Karpas-422 (cell line): ENCODE data around the gene ZC2HC1B. TPM values are rescaled to one million over a fixed set of nuclear protein-coding genes. Genes with fewer than 3 reads are reported as not detected.
"Not testable (repeated sequence)": the region's sequence is repeated elsewhere in the genome, so short reads cannot be mapped to it uniquely, and the experiment has no call there.

ENCODE experiments used
- DNase-seq: peaks from one replicate; pipeline ENCODE4 v3.0.0-alpha.2; 2015
- H2AFZ ChIP-seq: fragments of 200-600 bp; sonication (generic); 2 replicates; pipeline ENCODE4 v1.6.1; 2014; ENCODE audit warnings: antibody characterized with exemption, low read length, mixed read lengths
- H3K27ac ChIP-seq: fragments of 200-600 bp; sonication (generic); 2 replicates; pipeline ENCODE4 v1.5.1; 2014; ENCODE audit warnings: mild to moderate bottlenecking, low read length, moderate library complexity
- H3K27me3 ChIP-seq: fragments of 200-600 bp; sonication (generic); 2 replicates; pipeline ENCODE4 v1.6.1; 2014; ENCODE audit warnings: low read length, mixed read lengths
- H3K36me3 ChIP-seq: fragments of 200-600 bp; sonication (generic); 2 replicates; pipeline ENCODE4 v1.6.1; 2014; ENCODE audit warnings: low read length, mixed read lengths; ENCODE audit not compliant: insufficient read depth
- H3K4me1 ChIP-seq: fragments of 200-600 bp; sonication (generic); 2 replicates; pipeline ENCODE4 v1.6.1; 2014; ENCODE audit warnings: mild to moderate bottlenecking, low read length, mixed read lengths
- H3K4me2 ChIP-seq: fragments of 200-600 bp; sonication (generic); 2 replicates; pipeline ENCODE4 v1.6.1; 2014; ENCODE audit warnings: low read length, low read depth, mild to moderate bottlenecking; ENCODE audit not compliant: poor library complexity, severe bottlenecking
- H3K4me3 ChIP-seq: fragments of 200-600 bp; sonication (generic); 2 replicates; pipeline ENCODE4 v1.5.1; 2014; ENCODE audit warnings: mild to moderate bottlenecking, antibody characterized with exemption, low read length, mixed read lengths
- H3K79me2 ChIP-seq: fragments of 200-600 bp; sonication (generic); 2 replicates; pipeline ENCODE4 v1.6.1; 2014; ENCODE audit warnings: mild to moderate bottlenecking, low read length, mixed read lengths
- H3K9ac ChIP-seq: fragments of 200-600 bp; sonication (generic); 2 replicates; pipeline ENCODE4 v1.6.0; 2014; ENCODE audit warnings: low read length
- H3K9me2 ChIP-seq: fragments of 200-600 bp; sonication (generic), shearing (Covaris generic); replicated peaks from 2 replicates; pipeline ENCODE4 v1.6.0; 2014; ENCODE audit warnings: mild to moderate bottlenecking, low read length, moderate library complexity; ENCODE audit not compliant: insufficient read depth
- H3K9me3 ChIP-seq: fragments of 300-700, 200-600 bp; sonication (generic); 2 replicates; pipeline ENCODE4 v1.6.1; 2014; ENCODE audit warnings: low read length, mixed read lengths
- H4K20me1 ChIP-seq: fragments of 200-600 bp; sonication (generic); 2 replicates; pipeline ENCODE4 v1.6.1; 2014; ENCODE audit warnings: mild to moderate bottlenecking, antibody characterized with exemption, low read length, low read depth; ENCODE audit not compliant: insufficient read depth
- total RNA-seq: library from RNA; depleted of rRNA; stranded (reverse); fragments of >200 nt; shearing (Covaris generic); gene quantifications from 2 replicates; pipeline ENCODE4 v1.2.3, GENCODE V29; 2014; ENCODE audit warnings: low replicate concordance

ZC2HC1B gene
- total RNA-seq, 1 experiment from 2014 or later: not detected

DNA sequence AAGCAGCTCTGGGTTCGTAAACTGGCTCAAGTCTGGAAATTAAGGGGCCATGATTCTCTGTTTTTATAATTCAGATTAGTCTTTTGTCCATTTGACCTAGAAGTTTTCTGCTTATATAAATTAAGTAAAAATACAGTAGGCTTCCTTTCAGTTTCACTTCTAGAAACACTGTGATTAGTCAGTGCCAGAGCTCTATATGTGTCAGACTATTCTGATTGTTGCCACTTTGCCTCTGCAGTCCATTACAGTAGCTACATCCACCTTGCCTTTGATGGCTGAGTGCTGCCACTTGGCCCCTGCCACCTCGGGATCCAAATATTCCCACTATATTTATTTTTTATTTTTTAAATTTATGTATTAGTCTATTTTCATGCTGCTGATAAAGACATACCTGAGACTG is 7.9 kb downstream of the ZC2HC1B start:
- Histone ChIP-seq H4K20me1 (no peaks in the 10 kb centered on the region), H3K9ac (no peak overlapping the region), H3K27me3 (no peaks in the 10 kb centered on the region), H3K4me2 (no peak overlapping the region), H3K4me1 (no peaks in the 10 kb centered on the region), H3K4me3 (no peak overlapping the region), H3K9me3 (no peaks in the 10 kb centered on the region), H3K27ac (no peak overlapping the region), H2AFZ (no peak overlapping the region), H3K79me2 (no peaks in the 10 kb centered on the region), H3K9me2 (no peaks in the 10 kb centered on the region), H3K36me3 (no peaks in the 10 kb centered on the region)
- DNase-seq: no peak

DNA sequence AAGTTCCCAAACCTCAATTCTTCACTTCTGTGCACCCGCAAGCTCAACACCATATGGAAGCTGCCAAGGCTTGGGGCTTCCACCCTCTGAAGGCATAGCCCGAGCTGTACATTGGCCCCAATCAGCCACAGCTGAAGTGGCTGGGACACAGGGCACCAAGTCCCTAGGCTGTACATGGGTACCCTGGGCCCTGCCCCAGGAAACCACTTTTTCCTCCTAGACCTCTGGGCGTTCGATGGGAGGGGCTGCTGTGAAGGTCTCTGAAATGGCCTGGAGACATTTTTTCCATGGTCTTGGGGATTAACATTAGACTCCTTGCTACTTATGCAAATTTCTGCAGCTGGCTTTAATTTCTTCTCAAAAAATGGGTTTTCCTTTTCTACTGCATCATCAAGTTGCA is 9.3 kb downstream of the ZC2HC1B start:
- H3K4me3 ChIP-seq, H3K79me2 ChIP-seq, H3K27me3 ChIP-seq, H3K4me2 ChIP-seq, H2AFZ ChIP-seq, H4K20me1 ChIP-seq, H3K9ac ChIP-seq, DNase-seq, H3K4me1 ChIP-seq, H3K27ac ChIP-seq, H3K9me3 ChIP-seq, H3K36me3 ChIP-seq, H3K9me2 ChIP-seq: not testable (repeated sequence)

DNA sequence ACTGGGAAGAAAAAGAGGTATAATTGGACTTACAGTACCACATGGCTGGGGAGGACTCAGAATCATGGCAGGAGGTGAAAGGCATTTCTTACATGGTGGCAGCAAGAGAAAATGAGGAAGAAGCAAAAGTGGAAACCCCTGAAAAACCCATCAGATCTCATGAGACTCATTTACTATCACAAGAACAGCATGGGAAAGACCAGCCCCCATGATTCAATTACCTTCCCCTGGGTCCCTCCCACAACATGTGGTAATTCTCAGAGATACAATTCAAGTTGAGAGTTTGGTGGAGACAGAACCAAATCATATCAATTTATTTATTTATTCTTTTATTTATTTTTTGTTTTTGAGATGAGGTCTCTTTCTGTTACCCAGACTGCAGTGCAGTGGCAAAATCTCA is 10.2 kb downstream of the ZC2HC1B start:
- H3K9ac ChIP-seq, H3K4me1 ChIP-seq, H3K36me3 ChIP-seq, H3K9me2 ChIP-seq, H3K27me3 ChIP-seq, H3K27ac ChIP-seq, H3K9me3 ChIP-seq, H2AFZ ChIP-seq, H3K79me2 ChIP-seq, H3K4me3 ChIP-seq, DNase-seq, H4K20me1 ChIP-seq, H3K4me2 ChIP-seq: not testable (repeated sequence)

DNA sequence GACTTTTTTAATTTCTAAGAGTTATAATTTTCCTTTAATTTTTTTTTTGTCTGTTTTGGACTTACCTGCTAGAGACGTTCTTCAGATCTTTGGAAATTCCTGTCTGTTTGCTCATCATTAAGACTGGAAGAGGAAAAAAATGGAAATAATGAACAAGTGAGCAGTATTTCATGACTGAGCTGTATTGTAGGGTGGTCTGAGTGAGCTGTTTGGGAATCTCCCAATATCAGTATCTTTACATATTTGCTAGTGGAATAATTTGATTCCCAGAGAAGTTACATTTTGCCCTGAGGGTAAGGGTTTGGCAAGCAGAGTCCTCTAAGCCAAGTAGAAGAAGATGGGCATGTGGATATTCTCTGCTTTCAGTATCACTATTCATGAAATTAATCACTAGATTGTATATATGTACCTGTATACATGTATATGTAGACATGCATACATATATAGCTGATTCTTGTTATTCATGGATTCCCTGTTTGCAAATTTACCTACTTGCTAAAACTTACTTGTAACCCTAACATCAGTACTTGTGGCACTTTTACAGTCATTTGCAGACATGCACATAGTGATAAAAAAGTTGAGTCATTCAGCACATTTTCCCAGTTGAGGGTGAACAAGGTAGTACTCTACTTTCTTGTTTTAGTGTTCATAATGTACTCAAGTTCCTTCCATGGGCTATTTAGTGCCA is 13.5 kb downstream of the ZC2HC1B start:
- no peaks in the 10 kb centered on the region for H3K27me3 ChIP-seq
- no peaks in the 10 kb centered on the region for H3K4me1 ChIP-seq
- H3K79me2 ChIP-seq: no peaks in the 10 kb centered on the region
- H4K20me1 ChIP-seq: no peaks in the 10 kb centered on the region
- no peaks in the 10 kb centered on the region for H3K36me3 ChIP-seq
- H3K4me3 ChIP-seq: no peak overlapping the region
- no peak overlapping the region for H3K27ac ChIP-seq
- no peaks in the 10 kb centered on the region for H3K9me2 ChIP-seq
- H3K9ac ChIP-seq: no peak overlapping the region
- H3K9me3 ChIP-seq: no peaks in the 10 kb centered on the region
- no peak for DNase-seq
- H2AFZ ChIP-seq: no peak overlapping the region
- no peak overlapping the region for H3K4me2 ChIP-seq

DNA sequence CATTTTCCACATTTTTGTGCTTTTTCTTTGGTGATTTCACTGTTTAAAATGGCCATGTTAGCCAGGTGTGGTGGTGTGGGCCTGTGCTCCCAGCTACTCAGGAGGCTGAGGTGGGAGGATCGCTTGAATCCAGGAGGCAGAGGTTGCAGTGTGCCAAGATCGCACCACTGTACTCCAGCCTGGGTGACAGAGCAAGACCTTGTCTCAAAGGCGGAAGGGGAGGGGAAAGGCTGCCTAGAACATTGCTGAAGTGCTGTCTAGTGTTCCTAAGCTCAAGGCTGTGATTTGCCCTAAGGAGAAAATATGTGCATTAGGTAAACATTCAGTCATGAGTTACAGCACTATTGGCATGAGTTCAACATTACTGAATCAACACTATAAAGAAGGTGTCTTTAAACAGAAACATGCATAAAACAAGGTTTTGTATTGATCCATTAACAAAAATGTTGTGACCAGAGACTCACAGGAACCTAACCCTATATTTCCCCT is 14.0 kb downstream of the ZC2HC1B start:
- Histone ChIP-seq H3K4me1 (no peaks in the 10 kb centered on the region), H3K27ac (no peak overlapping the region), H3K27me3 (no peaks in the 10 kb centered on the region), H3K79me2 (no peaks in the 10 kb centered on the region), H3K4me2 (no peak overlapping the region), H2AFZ (no peak overlapping the region), H3K9me3 (no peaks in the 10 kb centered on the region), H4K20me1 (no peaks in the 10 kb centered on the region), H3K9me2 (no peaks in the 10 kb centered on the region), H3K9ac (no peak overlapping the region), H3K4me3 (no peak overlapping the region), H3K36me3 (no peaks in the 10 kb centered on the region)
- DNase-seq: no peak

DNA sequence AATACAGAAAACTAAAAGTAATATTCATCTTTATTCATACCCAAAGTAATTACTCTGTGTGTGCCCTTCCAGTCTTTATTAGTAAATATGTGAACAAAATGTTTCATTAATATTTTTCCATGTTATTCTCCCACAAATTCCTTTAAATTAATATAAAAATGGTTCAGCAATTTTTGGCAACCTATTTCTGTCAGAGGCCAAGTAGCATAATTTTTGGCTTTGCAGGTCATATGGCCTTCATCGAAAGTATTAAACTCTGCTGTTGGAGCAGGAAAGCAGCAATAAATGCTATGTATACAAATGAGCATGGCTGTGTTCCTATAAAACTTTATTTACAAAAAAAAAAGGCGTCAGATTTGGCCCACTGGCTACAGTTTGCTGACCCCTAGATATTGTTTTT is 16.1 kb downstream of the ZC2HC1B start:
- Histone ChIP-seq H3K9me3 (no peaks in the 10 kb centered on the region), H3K9me2 (no peaks in the 10 kb centered on the region), H3K4me3 (no peak overlapping the region), H3K79me2 (no peaks in the 10 kb centered on the region), H3K27ac (no peak overlapping the region), H3K4me1 (no peaks in the 10 kb centered on the region), H3K36me3 (no peaks in the 10 kb centered on the region), H3K27me3 (no peaks in the 10 kb centered on the region), H3K9ac (no peak overlapping the region), H4K20me1 (no peaks in the 10 kb centered on the region), H2AFZ (no peak overlapping the region), H3K4me2 (no peak overlapping the region)
- no peak for DNase-seq

DNA sequence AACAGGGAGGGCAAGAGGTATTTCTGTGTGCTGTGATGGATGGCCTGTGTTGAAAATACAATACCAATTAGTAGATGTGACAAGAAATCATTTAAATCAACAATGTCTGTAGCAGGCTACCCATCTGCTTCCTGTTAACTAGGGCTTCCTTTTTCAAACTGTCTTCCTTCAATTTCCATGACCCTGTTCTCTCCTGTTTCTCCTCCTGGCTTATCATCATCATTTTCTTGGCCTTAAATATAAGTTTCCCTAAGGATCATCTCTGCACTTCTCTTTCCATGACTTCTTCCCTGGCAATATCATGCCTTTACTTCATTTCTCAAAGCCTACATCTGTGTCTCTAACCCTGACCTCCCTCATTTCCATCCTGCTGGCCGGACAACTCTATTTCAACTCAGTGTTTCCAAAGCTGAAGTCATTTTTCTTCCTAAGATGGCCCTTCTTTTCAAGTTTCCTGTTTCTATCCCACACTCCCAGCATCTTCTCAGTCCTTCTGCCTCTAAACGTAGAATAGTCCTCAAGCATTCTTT is 18.2 kb downstream of the ZC2HC1B start:
- Histone ChIP-seq H3K27ac (no peak overlapping the region), H3K4me3 (no peak overlapping the region), H3K27me3 (no peaks in the 10 kb centered on the region), H3K36me3 (no peaks in the 10 kb centered on the region), H3K9ac (no peak overlapping the region), H3K9me2 (no peaks in the 10 kb centered on the region), H4K20me1 (no peaks in the 10 kb centered on the region), H3K4me1 (no peaks in the 10 kb centered on the region), H3K4me2 (no peak overlapping the region), H2AFZ (no peak overlapping the region), H3K9me3 (no peaks in the 10 kb centered on the region), H3K79me2 (no peaks in the 10 kb centered on the region)
- no peak for DNase-seq

DNA sequence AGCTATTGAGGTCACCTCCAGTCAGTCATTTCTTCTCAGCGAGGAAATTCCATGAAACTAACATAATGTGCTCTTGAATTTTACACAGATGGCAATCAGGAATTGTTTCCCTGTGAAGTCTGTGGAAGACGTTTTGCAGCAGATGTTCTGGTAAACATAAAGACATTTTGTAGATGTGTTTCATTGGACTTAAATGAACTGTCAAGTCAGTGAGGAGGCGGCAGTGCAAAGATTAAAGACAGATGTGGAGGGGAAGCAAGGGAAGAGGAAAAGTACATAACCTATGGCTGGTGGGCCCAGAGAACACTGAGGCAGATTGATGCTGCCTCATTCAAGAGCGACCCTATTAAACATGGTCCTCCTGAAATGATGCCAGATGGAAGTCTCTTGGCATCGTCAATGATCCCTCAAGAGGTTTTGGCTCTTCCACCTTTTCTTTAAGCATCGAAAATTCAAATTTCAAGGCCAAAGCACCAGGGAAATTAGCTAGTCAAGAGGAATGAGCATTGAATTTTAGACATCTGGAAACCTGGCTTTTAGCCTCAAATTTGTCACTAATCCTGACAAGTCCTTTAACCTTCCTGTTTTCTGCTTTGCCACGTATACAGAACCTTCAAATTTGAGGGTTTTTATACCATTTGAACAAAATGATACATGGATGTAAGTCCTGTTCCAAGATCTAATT is 20.1 kb downstream of the ZC2HC1B start:
- H2AFZ ChIP-seq: no peak overlapping the region
- H3K9me3 ChIP-seq: no peaks in the 10 kb centered on the region
- no peaks in the 10 kb centered on the region for H3K27me3 ChIP-seq
- DNase-seq: no peak
- H3K9me2 ChIP-seq: no peaks in the 10 kb centered on the region
- no peaks in the 10 kb centered on the region for H3K79me2 ChIP-seq
- no peaks in the 10 kb centered on the region for H3K4me1 ChIP-seq
- H3K36me3 ChIP-seq: no peaks in the 10 kb centered on the region
- H3K9ac ChIP-seq: no peak overlapping the region
- H3K4me3 ChIP-seq: no peak overlapping the region
- H3K27ac ChIP-seq: no peak overlapping the region
- H3K4me2 ChIP-seq: no peak overlapping the region
- H4K20me1 ChIP-seq: no peaks in the 10 kb centered on the region
